NCI-H1048 (cell line): ENCODE data around the gene ROR1.
"Not testable (repeated sequence)": the region's sequence is repeated elsewhere in the genome, so short reads cannot be mapped to it uniquely, and the experiment has no call there.

Experiments used
- DNase-seq: peaks from one replicate; lab custom pipeline; 2025; lab: John Stamatoyannopoulos, UW

Gene ROR1

DNA sequence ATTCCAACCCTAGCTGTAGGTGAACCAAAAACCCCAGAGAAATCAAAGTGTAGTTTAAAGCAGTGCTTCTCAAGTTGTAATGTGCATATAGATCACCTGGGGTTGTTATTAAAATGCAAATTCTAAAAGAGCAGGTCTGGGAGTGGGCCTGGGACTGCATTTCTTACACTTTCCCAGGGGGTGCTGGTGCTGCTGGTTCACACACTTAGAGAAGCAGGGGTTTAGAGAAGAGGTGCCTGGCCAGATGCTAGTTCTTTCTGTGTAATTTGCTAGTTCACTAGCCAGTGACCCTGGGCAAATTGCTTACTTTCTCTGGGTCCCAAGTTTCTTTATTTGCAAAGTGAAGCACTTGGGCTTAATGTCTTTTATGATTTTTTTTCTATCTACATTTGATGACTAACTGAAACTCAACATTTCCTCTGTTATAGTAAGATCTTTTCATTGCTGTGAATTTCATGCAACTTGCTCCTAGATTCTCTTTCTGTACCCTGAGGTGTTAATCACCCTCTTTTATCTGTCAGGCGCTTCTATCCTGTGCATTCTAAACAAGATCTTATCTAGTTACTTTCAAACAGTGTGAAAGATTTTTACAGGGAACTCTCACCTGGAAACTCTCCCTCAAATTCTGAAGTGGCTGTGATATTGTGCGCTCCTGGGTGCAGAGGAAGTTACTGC, 287.8 kb downstream of the ROR1 start:
- no peak for DNase-seq

DNA sequence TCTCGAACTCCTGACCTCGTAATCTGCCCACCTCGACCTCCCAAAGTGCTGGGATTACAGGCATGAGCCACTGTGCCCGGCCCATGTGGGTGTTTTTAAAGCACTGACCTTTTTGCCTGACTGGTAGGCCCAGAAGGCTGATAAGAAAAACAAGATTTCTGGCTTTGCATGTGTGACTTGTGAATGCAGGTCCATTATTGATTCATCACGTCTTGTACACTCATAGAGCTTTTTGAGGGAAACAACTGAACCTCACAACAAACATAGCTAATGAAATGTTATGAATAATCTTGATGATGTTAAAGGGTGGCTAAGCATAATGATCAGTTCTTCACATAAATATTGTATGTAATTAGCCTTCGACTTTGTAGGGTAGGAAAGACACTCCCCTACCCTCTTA, 288.7 kb downstream of the ROR1 start:
- no peak for DNase-seq

DNA sequence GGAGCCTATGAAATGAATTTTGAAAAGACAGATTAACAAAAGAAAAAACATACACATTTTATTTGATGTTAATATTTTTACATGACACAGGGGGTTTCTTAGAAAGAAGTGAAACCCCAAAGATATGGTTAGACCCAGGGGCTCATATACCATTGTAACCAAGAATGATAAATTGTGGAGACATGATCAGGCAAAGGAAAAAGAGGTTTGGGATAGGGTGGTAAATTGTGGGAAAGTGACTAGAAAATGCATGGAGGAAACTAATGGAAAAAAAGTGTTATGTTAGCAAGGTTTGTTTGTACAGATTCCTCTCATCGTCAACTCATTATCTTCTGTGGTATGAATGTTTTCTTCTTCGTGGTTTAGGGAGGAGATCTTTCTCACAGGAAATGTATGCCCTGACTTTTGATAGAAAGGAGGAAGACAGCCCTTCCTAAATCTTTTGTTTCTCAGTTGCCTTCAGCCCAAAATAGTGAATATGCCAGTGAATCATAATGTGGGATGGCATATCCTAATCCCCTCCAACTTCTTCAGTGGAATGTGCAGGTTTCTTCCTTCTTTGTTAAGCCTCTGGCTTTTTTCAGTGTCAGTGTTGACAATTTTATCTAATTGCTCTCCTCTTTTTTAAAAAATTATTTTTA, 289.2 kb downstream of the ROR1 start:
- DNase-seq = no peak

DNA sequence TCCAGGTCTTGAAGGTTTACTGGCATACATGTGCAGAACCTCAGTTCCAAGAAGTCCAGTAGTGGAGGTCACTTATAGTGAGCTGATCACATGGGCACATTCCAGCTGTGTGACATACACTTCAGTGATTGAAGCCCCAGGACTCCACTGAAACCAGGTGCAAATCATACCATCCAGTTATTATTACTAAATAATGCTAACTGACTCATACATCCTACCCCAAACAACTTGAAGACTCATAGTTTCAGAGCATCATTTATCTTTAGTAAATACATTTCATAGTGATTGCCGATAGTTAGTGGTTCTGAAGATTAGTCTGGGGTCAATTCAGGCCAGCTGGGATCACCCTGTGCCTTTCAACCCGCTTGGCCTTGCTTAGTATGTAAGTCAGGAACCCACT, 291.8 kb downstream of the ROR1 start:
- no peak for DNase-seq

DNA sequence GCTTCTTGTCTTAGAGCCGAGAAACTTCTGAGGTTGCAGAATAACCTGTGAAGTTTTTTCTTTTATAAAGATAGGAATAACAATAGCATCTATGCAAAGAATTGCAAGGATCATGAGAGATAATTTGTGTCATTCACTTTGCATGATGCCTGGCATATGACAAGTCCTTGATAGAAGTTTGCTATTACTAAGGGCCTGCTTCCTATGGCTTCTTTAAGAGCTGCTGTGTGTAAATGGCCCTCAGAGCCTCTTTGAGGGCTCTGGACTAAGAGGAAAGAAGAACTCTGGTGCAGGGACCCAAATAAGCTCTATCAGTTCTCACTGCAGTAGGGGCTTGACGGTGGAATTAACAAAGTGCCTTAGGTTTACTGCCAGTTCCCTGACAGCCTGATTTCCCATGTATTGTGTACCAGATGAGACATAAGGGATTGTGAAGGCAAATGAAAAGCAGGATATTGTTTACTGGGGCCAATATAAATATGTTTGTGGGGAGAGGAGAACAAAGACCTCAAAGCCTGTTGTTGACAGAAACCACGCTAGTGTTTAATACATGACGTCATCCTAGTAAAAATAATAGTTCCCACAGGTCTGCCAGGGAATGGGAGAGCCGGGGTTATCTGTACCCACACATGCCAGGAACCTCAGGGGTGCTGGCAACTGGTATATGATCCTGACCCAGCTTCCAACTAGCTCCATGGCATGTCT, 298.4 kb downstream of the ROR1 start:
- DNase-seq = no peak

DNA sequence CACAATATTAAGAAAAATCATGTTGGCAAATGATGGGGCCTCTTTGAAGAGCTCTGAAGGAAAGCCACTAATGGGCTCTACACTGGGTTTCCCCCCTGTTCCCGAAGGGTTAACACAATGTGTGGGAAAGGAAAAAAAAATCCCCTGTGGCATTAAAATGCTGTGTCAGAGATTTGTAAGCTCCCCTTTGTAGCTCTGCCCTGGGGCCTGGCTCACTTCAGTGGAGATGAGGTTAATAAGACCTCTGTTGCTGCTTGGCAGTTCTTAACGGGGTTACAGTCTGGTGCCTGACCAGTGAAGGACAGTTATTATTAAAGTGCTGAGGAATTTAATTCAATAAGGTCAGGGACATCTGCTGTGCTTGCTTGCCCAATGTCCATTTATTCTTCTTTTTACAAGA, 299.9 kb downstream of the ROR1 start:
- no peak for DNase-seq

DNA sequence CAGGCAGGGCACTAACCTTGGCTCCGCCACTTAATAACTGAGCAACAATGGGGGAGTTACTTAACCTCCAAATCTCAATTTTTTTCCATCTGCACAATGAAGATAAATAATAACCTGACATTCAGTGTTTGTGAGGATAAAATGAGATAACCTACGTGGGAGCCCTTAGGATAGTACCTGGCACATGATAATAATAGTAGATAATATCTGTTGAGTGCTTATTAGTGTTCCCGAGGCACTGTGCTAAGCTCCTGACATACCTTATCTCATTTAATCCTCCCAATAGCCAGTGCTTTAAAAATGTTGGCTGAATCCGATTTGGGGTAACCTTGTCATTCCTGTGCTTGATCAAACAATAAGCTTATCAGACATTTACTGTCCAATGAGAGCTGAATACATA, 300.9 kb downstream of the ROR1 start:
- no peak for DNase-seq

DNA sequence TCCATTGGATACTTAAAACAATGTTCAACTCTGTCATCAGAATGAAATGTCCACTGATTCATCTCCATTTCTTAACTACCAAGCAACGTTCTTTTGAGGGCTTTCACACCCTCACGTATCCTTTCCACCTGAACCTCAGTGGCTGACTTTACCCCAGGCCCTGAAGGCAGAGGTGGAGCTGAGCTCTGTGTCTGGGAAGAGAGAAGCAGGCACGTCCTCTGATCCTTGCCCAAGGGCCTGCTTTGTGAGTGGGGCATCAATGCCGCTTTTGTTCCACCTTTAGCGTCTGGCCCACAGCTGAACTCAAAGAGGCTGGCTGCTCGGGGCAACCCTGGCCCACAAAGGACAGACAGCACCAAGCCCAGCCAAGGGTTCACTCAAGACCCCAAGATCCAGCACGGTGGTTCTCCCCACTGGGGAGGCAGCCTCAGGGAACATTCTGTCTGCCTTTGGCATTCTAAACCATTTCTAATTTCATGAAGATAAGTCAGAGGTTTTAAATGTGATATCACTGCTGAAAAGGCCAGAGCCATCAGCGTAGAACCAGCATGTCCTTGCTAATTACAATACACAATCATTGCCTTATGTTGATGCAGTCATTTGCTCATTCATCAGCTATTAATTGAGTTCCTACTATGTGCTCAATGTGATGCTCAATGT, 303.6 kb downstream of the ROR1 start:
- DNase-seq = no peak

DNA sequence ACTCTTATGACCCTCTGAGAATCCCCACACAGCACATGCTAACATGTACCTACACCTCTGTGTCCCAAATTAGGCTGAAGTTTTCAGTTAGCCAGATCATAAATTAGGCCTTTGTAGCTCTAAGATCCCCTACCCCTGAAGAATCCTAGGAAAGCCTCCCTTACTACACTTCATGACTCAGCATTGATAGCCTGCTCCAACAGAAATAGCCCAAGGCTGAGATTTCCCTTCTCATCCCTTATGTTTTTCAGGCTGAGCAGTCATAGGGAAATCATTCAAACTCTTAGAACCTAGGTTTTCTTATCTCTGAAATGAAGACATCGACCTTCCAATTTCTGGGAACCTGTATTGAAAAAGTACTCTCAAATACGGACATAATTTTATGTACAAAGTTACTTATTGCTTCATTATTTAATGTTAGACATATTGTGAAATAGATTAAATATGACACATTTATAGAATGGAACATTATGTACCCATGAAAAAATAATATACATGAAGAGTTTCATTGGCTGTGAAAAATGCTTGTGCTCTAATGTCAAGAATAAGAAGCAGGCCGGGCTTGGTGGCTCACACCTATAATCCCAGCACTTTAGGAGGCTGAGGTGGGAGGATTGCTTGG, 307.2 kb downstream of the ROR1 start:
- no peak for DNase-seq

DNA sequence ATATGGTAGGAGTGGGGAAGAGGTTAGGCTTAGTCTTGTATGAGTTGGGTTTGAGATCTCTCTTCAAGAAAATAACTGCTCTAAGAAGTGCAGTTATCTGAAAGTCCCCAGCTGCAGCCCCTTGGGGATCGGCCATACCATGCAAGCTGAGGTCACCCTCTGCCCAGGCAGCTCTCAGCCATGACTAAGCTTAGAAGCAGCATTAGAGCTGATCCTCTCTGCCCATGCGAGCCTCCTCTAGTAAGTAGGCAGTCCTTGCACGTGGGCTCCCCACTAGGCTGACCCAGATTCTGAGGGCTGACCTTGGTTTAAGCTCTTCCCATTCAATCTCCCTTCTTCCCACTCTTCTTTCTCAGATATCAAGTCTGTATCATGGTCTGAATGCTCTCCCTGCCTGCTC, 308.6 kb downstream of the ROR1 start:
- DNase-seq = no peak

DNA sequence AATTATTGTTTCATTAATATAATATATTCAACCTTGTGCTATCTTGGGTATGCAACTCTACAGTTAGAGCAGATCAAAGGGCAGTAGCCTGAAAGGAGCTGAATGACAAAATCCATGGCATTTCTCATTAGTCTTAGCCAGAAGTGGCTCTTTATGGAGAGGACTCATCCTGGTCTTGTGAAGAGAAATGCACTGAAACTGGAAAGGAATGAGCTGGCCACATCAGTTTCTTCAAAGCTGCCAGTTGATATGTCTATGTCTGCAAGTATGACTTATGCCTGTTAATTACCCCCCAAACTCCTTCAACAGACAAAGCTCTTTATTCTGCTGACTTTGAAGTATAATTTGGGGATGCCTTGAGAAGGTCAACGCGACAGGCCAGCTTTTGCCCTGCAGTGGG, 310.6 kb downstream of the ROR1 start:
- DNase-seq = no peak

DNA sequence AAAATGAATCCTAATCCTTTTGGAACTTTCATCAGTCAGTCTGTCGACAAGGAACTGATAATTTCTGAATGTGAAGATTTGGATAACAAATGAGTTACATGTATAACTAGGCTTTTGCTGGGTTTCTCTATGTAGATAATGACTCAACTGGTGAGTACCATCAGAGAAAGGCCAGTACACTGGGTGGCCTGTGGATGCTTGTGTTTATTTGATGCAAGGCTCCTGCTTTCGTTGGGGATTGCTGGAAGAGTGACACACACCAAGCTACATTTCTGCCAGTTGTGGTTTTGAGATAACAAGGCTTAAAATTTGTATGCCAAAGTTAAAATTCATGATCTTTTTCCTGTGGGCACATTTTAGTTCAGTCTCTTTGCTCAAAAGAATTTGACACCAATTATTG, 314.0 kb downstream of the ROR1 start:
- DNase-seq = no peak

DNA sequence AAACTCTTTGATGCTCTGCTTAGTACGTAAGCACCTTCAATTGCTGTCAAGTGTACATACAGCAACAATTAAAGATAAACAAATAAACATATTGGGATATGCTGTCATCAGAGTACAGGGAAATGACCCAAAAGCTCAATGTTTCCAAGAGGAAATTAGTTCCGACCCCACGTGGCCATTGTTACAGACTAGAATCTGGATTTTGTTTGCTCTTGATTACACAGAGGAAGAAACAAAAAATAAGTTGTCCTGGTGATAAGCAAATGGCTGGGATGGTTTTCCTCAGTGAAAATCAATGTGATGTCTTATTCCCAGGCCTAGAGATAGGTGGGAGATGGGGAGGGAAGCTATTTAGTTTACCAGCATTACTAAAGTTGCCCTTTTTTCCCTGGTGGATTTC, 316.6 kb downstream of the ROR1 start:
- DNase-seq = no peak

DNA sequence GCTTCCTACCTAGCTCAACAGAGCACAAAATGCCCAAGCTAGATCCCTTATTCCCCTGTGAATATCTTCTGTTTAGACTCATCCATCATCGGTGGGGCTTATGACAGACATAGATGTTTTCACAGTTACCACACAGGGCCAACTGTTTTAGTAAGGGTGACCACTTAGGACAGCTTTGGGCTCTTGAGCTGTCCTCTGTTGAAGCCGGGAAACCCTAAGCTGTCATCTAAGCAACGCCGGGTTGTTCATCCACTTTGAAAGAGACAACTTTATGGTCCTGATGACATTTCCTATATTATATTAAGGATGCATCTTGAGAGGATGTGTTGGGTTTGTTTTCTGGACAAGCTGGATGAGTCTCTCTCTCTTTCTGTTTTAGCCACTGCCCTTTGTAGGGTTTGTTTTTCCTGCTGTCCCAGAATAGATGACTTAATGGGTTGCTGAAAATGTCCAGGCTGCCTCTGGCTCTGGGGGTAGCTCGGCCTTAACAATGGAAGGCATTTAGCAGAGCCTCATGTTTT, 319.1 kb downstream of the ROR1 start:
- DNase-seq = no peak

DNA sequence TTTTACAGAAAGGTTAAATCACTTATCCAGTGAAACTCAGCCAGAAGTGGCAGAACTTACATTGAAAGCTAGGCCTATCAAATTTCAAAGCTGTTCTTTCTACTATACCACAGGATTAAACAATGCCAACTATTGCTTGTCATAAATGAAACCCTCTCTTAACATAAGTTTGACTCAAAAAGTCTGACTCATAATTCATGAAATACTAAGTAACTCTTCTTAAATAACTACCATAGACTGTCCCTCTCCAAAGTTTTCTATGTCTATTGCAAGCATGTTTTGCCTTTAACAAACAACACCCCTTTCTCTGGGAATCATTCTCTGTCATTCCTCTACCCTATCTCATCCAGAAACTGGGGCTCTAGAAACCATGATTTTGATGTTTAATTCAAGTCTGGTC, 320.1 kb downstream of the ROR1 start:
- no peak for DNase-seq

DNA sequence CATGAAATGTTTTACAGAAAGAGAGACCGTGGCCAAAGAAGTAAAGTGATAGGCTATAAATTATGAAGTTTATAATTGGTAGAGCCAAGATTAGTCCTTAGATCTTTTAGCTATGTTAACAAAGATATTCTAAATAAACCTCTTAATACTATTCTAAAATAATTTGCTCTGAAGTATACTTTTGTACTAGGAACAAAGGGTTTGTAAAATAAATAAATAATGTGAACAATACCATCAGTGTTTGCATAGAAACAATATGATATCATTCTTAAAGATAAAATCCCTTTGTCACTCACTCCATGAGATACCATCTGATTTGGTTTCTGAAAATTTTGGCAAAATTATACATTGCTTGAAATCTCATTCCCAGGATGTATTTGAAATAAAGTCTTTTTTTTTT, 322.0 kb downstream of the ROR1 start:
- DNase-seq = no peak

DNA sequence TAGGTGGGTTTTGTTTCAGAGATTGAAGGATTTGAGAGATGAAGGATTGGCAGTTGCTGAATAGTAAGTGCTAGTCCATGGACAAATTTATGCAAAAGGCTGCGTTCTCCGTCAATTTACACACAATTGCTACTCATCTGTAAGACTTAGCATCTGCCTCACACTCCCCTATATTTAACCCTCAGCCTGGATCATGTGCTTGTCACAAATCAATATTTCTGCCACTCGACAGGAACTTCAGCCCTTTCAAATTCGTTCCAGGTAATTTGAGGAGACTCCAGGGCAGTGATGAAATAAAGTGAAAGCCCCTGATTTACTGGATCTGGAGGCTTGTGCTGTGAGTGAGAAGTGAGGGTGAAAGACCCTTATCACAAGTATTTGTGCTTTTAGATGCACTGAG, 324.0 kb downstream of the ROR1 start:
- DNase-seq = no peak

DNA sequence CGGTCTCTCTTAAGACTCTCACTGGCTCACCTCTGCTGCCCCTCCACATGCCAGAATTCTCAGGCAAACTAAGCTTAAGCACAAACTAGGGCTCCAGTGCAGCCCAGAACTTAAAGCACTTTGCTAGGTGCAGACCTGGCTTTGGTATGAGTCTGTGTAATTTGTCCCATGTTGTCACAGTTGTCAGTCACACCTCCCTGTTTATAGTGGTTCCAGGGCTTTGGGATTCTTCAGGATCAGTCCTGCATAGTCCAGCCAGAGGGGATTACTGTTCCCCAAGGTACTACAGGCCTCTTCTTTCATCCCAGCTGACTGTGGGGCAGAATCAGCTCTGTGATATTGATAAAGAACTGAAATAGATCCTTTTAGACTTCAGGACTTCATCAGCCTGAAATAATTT, 324.6 kb downstream of the ROR1 start:
- DNase-seq = no peak

DNA sequence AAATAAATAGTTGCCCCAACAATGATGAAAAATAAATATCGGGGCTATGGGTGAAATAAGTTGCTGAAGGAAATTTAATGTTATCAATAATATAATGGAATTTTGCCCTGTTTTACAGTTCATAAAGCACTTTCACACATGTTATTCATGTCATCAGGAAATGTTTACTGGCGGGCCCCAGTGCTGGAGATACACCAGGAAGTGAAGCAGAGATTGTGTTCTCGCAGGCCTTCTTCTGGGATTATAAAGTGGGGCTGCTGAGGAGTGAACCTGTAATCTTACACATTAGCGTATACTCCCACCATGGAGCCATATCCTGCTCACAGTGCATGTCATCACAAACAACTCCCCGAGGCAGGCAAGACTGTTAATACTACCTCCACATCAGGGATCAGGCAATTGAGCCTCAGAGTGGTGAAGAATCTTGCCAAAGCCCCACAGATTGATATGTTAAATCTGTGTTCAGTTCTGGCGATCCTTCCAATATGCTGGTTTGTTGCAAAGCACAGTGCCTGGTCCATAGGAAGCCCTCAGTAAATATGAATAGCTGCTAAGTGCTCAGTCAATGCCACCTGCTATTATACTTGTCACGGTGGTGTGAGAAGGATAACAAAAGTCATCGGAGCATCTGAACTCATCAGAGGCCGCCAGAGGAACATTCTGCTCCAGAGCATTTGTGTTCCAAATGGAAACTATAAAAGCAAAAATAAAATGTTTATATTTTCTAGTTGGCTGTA, 325.2 kb downstream of the ROR1 start:
- DNase-seq = no peak

DNA sequence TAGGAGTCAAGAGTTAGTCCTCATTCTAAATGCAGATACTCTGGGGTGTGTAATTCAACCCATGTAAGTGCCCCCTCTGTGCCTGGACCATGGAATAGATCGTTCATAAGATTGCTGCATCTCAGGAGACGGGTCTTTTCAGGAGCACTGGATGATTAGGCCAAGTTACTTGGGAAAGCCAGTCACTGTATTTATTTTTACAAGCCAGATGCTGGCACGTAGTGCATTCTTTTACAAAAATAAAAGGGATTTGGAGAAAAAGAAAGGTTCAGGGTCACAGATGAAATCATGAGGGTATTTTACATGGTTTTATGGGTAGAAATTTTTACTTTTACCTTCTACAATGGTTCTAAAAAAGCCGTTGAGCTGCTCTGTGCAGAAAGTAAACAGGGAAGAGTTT, 327.0 kb downstream of the ROR1 start:
- DNase-seq = no peak

DNA sequence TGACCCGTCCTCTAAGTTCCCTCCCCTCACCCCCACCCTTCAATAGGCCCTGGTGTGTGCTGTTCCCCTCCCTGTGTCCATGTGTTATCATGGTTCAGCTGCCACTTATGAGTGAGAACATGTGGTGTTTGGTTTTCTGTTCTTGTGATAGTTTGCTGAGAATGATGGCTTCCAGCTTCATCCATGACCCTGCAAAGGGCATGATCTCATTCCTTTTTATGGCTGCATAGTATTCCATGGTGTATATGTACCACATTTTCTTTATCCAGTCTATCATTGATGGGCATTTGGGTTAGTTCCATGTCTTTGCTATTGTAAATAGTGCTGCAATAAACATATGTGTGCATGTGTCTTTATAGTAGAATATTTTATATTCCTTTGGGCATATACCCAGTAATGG, 330.8 kb downstream of the ROR1 start:
- DNase-seq = not testable (repeated sequence)

DNA sequence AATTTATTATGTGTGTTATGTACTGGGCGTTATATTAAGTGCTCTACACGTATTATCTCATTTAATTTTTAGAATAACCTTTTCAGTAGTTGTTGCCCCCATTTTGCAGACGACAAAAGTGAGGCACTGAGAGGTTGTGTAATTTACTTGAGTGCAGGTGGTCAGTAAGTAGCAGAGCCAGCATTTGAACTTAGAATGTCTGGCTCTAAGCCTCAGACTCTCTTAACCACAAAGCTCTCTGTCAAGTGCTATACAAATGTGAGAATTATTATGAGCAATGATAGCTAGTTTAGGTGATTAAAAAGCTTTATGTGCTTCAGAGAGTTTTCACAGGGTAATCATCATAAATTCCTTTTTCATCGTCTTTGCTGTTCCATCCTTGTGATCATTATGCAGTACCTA, 333.3 kb downstream of the ROR1 start:
- no peak for DNase-seq
